Fibroblast of lung (primary cell): ENCODE data around the gene PEDS1.
A peak's percentile ranks its signal among the peaks of the same experiment; 100 is the strongest.

Experiments
- EZH2 ChIP-seq: IDR thresholded peaks from 2 replicates; pipeline ENCODE4 v1.5.1; 2012; ENCODE audit warnings: low read length, control low read depth, mild to moderate bottlenecking; ENCODE audit errors: missing control alignments
- TF ChIP-seq, protein P1 (sequence below), 2 donors: IDR thresholded peaks in 1 of 2; conservative IDR thresholded peaks in 1 of 2; 1 replicate in 1 of 2; 2 replicates in 1 of 2; pipeline ENCODE4 v1.5.1; 2011 to 2012; ENCODE audit warnings: low read length in 2 of 2, control low read depth in 1 of 2, inconsistent platforms in 1 of 2, low read depth in 1 of 2, mild to moderate bottlenecking in 1 of 2

DNA sequence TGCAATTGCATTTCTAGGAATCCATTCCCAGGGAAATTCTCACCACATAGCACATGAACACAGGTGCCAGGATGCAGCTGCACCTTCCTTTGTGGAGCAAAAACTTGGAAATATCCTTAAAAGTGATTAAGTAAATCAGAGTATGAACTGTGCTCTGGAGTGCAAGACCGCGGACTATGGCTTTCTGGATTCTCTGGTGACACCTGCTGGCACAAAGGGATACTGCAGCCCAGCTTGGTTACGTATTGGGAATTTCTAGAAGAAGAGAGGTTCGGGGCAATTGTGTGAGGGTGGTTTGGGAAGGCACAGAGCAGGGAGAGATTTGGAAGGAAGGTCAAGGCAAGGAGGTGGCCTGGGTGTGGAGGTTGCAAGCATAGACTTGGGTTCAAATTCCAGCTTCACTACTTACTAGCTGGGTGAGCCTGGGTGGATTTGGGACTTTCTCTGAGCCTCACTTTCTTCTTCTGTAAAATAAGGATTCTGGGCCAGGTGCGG lies 15.9 kb upstream of the PEDS1 start:
- TF ChIP-seq, protein P1, sequence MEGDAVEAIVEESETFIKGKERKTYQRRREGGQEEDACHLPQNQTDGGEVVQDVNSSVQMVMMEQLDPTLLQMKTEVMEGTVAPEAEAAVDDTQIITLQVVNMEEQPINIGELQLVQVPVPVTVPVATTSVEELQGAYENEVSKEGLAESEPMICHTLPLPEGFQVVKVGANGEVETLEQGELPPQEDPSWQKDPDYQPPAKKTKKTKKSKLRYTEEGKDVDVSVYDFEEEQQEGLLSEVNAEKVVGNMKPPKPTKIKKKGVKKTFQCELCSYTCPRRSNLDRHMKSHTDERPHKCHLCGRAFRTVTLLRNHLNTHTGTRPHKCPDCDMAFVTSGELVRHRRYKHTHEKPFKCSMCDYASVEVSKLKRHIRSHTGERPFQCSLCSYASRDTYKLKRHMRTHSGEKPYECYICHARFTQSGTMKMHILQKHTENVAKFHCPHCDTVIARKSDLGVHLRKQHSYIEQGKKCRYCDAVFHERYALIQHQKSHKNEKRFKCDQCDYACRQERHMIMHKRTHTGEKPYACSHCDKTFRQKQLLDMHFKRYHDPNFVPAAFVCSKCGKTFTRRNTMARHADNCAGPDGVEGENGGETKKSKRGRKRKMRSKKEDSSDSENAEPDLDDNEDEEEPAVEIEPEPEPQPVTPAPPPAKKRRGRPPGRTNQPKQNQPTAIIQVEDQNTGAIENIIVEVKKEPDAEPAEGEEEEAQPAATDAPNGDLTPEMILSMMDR (conservative IDR thresholded peaks at IDR 0.05 in 1 of 2, IDR thresholded peaks at IDR 0.05 in 1 of 2; ENCODE audit: low read depth in 1 of 2, low read length in 2 of 2), result peak; percentile 98 to 99
- no peak for TF ChIP-seq EZH2
